Measurements from ENCODE around the gene SORBS1. TPM values are rescaled to one million over a fixed set of nuclear protein-coding genes. Genes with fewer than 3 reads are reported as not detected.

Gene SORBS1
- polyA plus RNA-seq, 1 donor from 2014 or later, result 39.5 TPM

DNA sequence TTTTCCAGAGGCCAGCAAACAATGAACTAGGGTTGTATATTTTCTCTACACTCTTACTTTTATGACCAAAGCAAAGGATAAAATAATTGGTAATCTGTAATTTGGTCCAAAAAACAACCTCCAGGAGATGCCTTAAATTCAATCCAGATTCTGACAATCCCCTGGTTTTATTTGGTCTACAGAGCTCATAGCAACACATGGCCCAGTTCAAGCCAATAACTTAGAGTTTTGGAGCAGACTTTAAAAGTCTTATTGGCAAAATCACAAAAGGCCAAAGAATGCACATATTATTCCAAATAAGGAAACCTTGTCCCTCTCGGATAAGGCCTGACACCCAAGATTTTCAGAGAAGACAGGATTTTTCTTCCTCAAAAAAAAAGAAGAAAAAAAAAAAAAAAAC, 51.9 kb downstream of the SORBS1 start:
- Histone ChIP-seq H4K20me1 (ENCODE audit: insufficient read depth) (no peaks in the 10 kb centered on the region), H3K79me2 (replicated peaks; ENCODE audit: insufficient read depth, low read length) (peaks cover 7% of the 10 kb centered on the region), H3K27me3 (ENCODE audit: insufficient read depth, low read depth, low read length) (no peaks in the 10 kb centered on the region), H3K9me2 (ENCODE audit: insufficient read depth, low read length) (no peaks in the 10 kb centered on the region), H3K9me3 (ENCODE audit: low read length) (no peaks in the 10 kb centered on the region), H2AFZ (ENCODE audit: low read depth, low read length) (no peak overlapping the region), H3K27ac (ENCODE audit: low read length) (no peak overlapping the region), H3K9ac (ENCODE audit: low read length) (no peak overlapping the region), H3F3A (ENCODE audit: insufficient read depth, low read length, poor library complexity, severe bottlenecking) (no peaks in the 10 kb centered on the region), H3K4me3 (ENCODE audit: low read length) (no peak overlapping the region), H3K36me3 (ENCODE audit: insufficient read depth, low read length) (no peaks in the 10 kb centered on the region), H3K4me2 (ENCODE audit: low read length) (no peak overlapping the region)
- no peak for TF ChIP-seq SMC3 (conservative IDR thresholded peaks at IDR 0.05; ENCODE audit: poor library complexity)
- TF ChIP-seq POLR2AphosphoS5 (IDR thresholded peaks at IDR 0.05), result no peak
- TF ChIP-seq EP300 (conservative IDR thresholded peaks at IDR 0.05; ENCODE audit: poor library complexity, severe bottlenecking), result no peak
- no peak for TF ChIP-seq RAD21 (conservative IDR thresholded peaks at IDR 0.05)
- no peak for TF ChIP-seq EZH2 (IDR thresholded peaks at IDR 0.05; ENCODE audit: borderline replicate concordance, insufficient read depth, low read length, poor library complexity, severe bottlenecking)
- TF ChIP-seq, protein P1, sequence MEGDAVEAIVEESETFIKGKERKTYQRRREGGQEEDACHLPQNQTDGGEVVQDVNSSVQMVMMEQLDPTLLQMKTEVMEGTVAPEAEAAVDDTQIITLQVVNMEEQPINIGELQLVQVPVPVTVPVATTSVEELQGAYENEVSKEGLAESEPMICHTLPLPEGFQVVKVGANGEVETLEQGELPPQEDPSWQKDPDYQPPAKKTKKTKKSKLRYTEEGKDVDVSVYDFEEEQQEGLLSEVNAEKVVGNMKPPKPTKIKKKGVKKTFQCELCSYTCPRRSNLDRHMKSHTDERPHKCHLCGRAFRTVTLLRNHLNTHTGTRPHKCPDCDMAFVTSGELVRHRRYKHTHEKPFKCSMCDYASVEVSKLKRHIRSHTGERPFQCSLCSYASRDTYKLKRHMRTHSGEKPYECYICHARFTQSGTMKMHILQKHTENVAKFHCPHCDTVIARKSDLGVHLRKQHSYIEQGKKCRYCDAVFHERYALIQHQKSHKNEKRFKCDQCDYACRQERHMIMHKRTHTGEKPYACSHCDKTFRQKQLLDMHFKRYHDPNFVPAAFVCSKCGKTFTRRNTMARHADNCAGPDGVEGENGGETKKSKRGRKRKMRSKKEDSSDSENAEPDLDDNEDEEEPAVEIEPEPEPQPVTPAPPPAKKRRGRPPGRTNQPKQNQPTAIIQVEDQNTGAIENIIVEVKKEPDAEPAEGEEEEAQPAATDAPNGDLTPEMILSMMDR (IDR thresholded peaks at IDR 0.05; ENCODE audit: poor library complexity, severe bottlenecking), result no peak
- no peak for TF ChIP-seq MXI1 (conservative IDR thresholded peaks at IDR 0.05; ENCODE audit: poor library complexity, severe bottlenecking)
- TF ChIP-seq TAF1 (IDR thresholded peaks at IDR 0.05; ENCODE audit: low read depth), result no peak
- TF ChIP-seq, protein P2, sequence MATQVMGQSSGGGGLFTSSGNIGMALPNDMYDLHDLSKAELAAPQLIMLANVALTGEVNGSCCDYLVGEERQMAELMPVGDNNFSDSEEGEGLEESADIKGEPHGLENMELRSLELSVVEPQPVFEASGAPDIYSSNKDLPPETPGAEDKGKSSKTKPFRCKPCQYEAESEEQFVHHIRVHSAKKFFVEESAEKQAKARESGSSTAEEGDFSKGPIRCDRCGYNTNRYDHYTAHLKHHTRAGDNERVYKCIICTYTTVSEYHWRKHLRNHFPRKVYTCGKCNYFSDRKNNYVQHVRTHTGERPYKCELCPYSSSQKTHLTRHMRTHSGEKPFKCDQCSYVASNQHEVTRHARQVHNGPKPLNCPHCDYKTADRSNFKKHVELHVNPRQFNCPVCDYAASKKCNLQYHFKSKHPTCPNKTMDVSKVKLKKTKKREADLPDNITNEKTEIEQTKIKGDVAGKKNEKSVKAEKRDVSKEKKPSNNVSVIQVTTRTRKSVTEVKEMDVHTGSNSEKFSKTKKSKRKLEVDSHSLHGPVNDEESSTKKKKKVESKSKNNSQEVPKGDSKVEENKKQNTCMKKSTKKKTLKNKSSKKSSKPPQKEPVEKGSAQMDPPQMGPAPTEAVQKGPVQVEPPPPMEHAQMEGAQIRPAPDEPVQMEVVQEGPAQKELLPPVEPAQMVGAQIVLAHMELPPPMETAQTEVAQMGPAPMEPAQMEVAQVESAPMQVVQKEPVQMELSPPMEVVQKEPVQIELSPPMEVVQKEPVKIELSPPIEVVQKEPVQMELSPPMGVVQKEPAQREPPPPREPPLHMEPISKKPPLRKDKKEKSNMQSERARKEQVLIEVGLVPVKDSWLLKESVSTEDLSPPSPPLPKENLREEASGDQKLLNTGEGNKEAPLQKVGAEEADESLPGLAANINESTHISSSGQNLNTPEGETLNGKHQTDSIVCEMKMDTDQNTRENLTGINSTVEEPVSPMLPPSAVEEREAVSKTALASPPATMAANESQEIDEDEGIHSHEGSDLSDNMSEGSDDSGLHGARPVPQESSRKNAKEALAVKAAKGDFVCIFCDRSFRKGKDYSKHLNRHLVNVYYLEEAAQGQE (IDR thresholded peaks at IDR 0.05; ENCODE audit: borderline replicate concordance), result no peak

DNA sequence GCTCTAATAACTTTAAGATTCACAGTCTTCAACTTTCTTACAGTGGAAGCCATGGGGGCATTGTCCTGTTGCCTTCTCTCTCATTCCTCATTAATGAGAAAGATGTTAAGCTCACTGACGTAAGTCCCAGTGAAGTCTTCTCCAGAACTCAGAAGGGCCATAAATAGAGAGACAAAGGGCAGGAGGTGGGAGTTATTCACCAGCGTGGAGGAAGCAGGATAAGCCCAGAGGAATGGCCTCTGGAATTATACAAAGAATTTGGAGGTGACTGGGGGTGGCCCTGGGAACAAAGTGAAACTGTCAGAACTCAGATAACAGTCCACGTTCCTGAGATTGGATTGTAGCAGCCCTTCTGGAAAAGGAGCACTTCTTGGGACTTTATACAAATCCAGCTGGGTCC, 52.4 kb downstream of the SORBS1 start:
- Histone ChIP-seq H4K20me1 (ENCODE audit: insufficient read depth) (no peaks in the 10 kb centered on the region), H3K4me2 (ENCODE audit: low read length) (no peak overlapping the region), H3K27me3 (ENCODE audit: insufficient read depth, low read depth, low read length) (no peaks in the 10 kb centered on the region), H3K9me3 (ENCODE audit: low read length) (no peaks in the 10 kb centered on the region), H3K9ac (ENCODE audit: low read length) (no peak overlapping the region), H2AFZ (ENCODE audit: low read depth, low read length) (no peak overlapping the region), H3K4me3 (ENCODE audit: low read length) (no peak overlapping the region), H3K36me3 (ENCODE audit: insufficient read depth, low read length) (no peaks in the 10 kb centered on the region), H3K9me2 (ENCODE audit: insufficient read depth, low read length) (no peaks in the 10 kb centered on the region), H3K27ac (ENCODE audit: low read length) (no peak overlapping the region), H3K79me2 (replicated peaks; ENCODE audit: insufficient read depth, low read length) (peaks cover 7% of the 10 kb centered on the region), H3F3A (ENCODE audit: insufficient read depth, low read length, poor library complexity, severe bottlenecking) (no peaks in the 10 kb centered on the region)
- TF ChIP-seq POLR2AphosphoS5 (IDR thresholded peaks at IDR 0.05) (no peak), SMC3 (conservative IDR thresholded peaks at IDR 0.05; ENCODE audit: poor library complexity) (no peak), RAD21 (conservative IDR thresholded peaks at IDR 0.05) (no peak), EP300 (conservative IDR thresholded peaks at IDR 0.05; ENCODE audit: poor library complexity, severe bottlenecking) (no peak), TAF1 (IDR thresholded peaks at IDR 0.05; ENCODE audit: low read depth) (no peak)

Data from neural cell (in vitro differentiated cells).